Mesodermal cell (in vitro differentiated cells): ENCODE measurements around the gene SLC38A1.
A peak's percentile ranks its signal among the peaks of the same experiment; 100 is the strongest.

ENCODE experiments used
- H3K27ac ChIP-seq: 2 replicates; pipeline ENCODE4 v1.7.0; 2013; ENCODE audit warnings: mild to moderate bottlenecking, low read depth, low read length, moderate library complexity; ENCODE audit not compliant: severe bottlenecking
- H3K36me3 ChIP-seq: 2 replicates; pipeline ENCODE4 v1.7.1; 2013; ENCODE audit warnings: mild to moderate bottlenecking, low read length, moderate library complexity; ENCODE audit not compliant: control insufficient read depth, insufficient read depth
- H3K4me1 ChIP-seq: one replicate; pipeline ENCODE4 v1.7.1; 2013; ENCODE audit warnings: mild to moderate bottlenecking, low read length; ENCODE audit not compliant: insufficient read depth, control insufficient read depth, poor library complexity, severe bottlenecking
- H3K4me3 ChIP-seq: 2 replicates; pipeline ENCODE4 v1.7.0; 2013; ENCODE audit warnings: low read length, control low read depth, mild to moderate bottlenecking; ENCODE audit not compliant: insufficient read depth, poor library complexity, severe bottlenecking; ENCODE audit errors: extremely low read depth
- H3K9me3 ChIP-seq: 2 replicates; pipeline ENCODE4 v1.7.1; 2013; ENCODE audit warnings: mild to moderate bottlenecking, low read length, moderate library complexity; ENCODE audit not compliant: control insufficient read depth
- WGBS, 2 experiments: methylation state at CpG; one replicate each; pipeline ENCODE4 v1.1.5; 2013; ENCODE audit warnings: missing lambda C conversion rate in 2 of 2; ENCODE audit not compliant: insufficient coverage in 2 of 2; 5-methylcytosine and 5-hydroxymethylcytosine counted together

Gene SLC38A1

GRCh38 chr12:46219132-46219876 is 49.5 kb downstream of the SLC38A1 start:
- H3K4me3 ChIP-seq, result no peak overlapping the region
- H3K36me3 ChIP-seq, result peaks cover 55% of the 10 kb centered on the region
- H3K4me1 ChIP-seq, result peaks cover 44% of the 10 kb centered on the region
- H3K9me3 ChIP-seq, result no peaks in the 10 kb centered on the region
- H3K27ac ChIP-seq, result peak overlapping the region; percentile 96
- 100% methylated on average over 1 of the region's 2 CpGs; no CpG with 5 or more reads in 1 of the 2 experiments for WGBS, 2 experiments

GRCh38 chr12:46218322-46219095 is 50.3 kb downstream of the SLC38A1 start:
- no peak overlapping the region for H3K4me3 ChIP-seq
- peaks cover 44% of the 10 kb centered on the region for H3K4me1 ChIP-seq
- H3K27ac ChIP-seq, result no peak overlapping the region
- H3K36me3 ChIP-seq, result peaks cover 55% of the 10 kb centered on the region
- 94 to 100% methylated on average over 5 of the region's 10 CpGs for WGBS, 2 experiments
- H3K9me3 ChIP-seq, result no peaks in the 10 kb centered on the region

GRCh38 chr12:46217541-46218321 is 51.1 kb downstream of the SLC38A1 start:
- Histone ChIP-seq H3K4me1 (peaks cover 44% of the 10 kb centered on the region), H3K4me3 (no peak overlapping the region), H3K9me3 (no peaks in the 10 kb centered on the region), H3K36me3 (peaks cover 59% of the 10 kb centered on the region), H3K27ac (no peak overlapping the region)
- 82 to 100% methylated on average over 2 to 3 of the region's 6 CpGs for WGBS, 2 experiments

- H3K27ac ChIP-seq, result no peak overlapping the region
- WGBS, 2 experiments, result 96 to 100% methylated on average over 3 to 4 of the region's 7 CpGs
- no peak overlapping the region for H3K4me3 ChIP-seq
- H3K9me3 ChIP-seq, result no peaks in the 10 kb centered on the region
- peaks cover 19% of the 10 kb centered on the region for H3K4me1 ChIP-seq
- peaks cover 83% of the 10 kb centered on the region for H3K36me3 ChIP-seq
Observed at GRCh38 chr12:46214668-46215436, 54.0 kb downstream of the SLC38A1 start.

- H3K4me1 ChIP-seq, result peaks cover 14% of the 10 kb centered on the region
- peaks cover 80% of the 10 kb centered on the region for H3K36me3 ChIP-seq
- no peak overlapping the region for H3K27ac ChIP-seq
- no peaks in the 10 kb centered on the region for H3K9me3 ChIP-seq
- no peak overlapping the region for H3K4me3 ChIP-seq
- WGBS, 2 experiments, result 100% methylated on average over 3 of the region's 4 CpGs
Observed at GRCh38 chr12:46212108-46212982, 56.5 kb downstream of the SLC38A1 start.

GRCh38 chr12:46210873-46211439 is 57.9 kb downstream of the SLC38A1 start:
- H3K27ac ChIP-seq, result no peak overlapping the region

GRCh38 chr12:46209914-46210872 is 58.6 kb downstream of the SLC38A1 start:
- no peak overlapping the region for H3K4me3 ChIP-seq

More at GRCh38 chr12:46210873-46211439, 57.9 kb downstream of the SLC38A1 start:
- Histone ChIP-seq H3K36me3 (peaks cover 80% of the 10 kb centered on the region), H3K4me1 (peaks cover 5% of the 10 kb centered on the region), H3K9me3 (no peaks in the 10 kb centered on the region), H3K4me3 (no peak overlapping the region)
- WGBS, 2 experiments, result 97 to 100% methylated on average over 6 of the region's 6 CpGs

GRCh38 chr12:46209170-46209569 is 59.7 kb downstream of the SLC38A1 start:
- WGBS, 2 experiments, result 94% methylated on average over 3 of the region's 4 CpGs; no CpG with 5 or more reads in 1 of the 2 experiments
- H3K4me1 ChIP-seq, result peaks cover 3% of the 10 kb centered on the region
- no peaks in the 10 kb centered on the region for H3K9me3 ChIP-seq
- H3K27ac ChIP-seq, result no peak overlapping the region
- H3K36me3 ChIP-seq, result peaks cover 83% of the 10 kb centered on the region
- H3K4me3 ChIP-seq, result no peak overlapping the region

More at GRCh38 chr12:46209914-46210872, 58.6 kb downstream of the SLC38A1 start:
- Histone ChIP-seq H3K36me3 (peaks cover 80% of the 10 kb centered on the region), H3K27ac (no peak overlapping the region), H3K9me3 (no peaks in the 10 kb centered on the region), H3K4me1 (peaks cover 3% of the 10 kb centered on the region)
- WGBS, 2 experiments, result 91 to 97% methylated on average over 4 to 5 of the region's 12 CpGs
